WI38 (cell line): ENCODE measurements around the gene KCNJ4.

ENCODE experiments used
- H3K4me3 ChIP-seq: 2 replicates; pipeline ENCODE4 v1.5.1; 2011; ENCODE audit warnings: low read depth, mild to moderate bottlenecking, control low read depth, low read length
- CTCF ChIP-seq: IDR thresholded peaks from 2 replicates; pipeline ENCODE4 v1.5.1; 2012; ENCODE audit warnings: low read depth, mild to moderate bottlenecking, control low read depth, low read length

KCNJ4 gene

GRCh38 chr22:38443628-38444521 is 11.1 kb downstream of the KCNJ4 start:
- no peak overlapping the region for H3K4me3 ChIP-seq
- TF ChIP-seq CTCF: no peak

- no peak for TF ChIP-seq CTCF
- no peak overlapping the region for H3K4me3 ChIP-seq
Observed at GRCh38 chr22:38442967-38443627, 11.9 kb downstream of the KCNJ4 start.

GRCh38 chr22:38441620-38442287 is 13.2 kb downstream of the KCNJ4 start:
- no peak for TF ChIP-seq CTCF
- no peak overlapping the region for H3K4me3 ChIP-seq

- no peak overlapping the region for H3K4me3 ChIP-seq
- TF ChIP-seq CTCF: no peak
Observed at GRCh38 chr22:38440747-38441350, 14.2 kb downstream of the KCNJ4 start.

GRCh38 chr22:38437416-38437815 is 17.6 kb downstream of the KCNJ4 start:
- no peak for TF ChIP-seq CTCF
- H3K4me3 ChIP-seq: no peak overlapping the region

GRCh38 chr22:38436629-38437395 is 18.2 kb downstream of the KCNJ4 start:
- no peak for TF ChIP-seq CTCF

More at GRCh38 chr22:38436629-38437395, 18.2 kb downstream of the KCNJ4 start:
- no peak overlapping the region for H3K4me3 ChIP-seq
